Nephron progenitor cell (in vitro differentiated cells): Measurements from ENCODE around the gene MAMDC2.
A peak's percentile ranks its signal among the peaks of the same experiment; 100 is the strongest.

Experiments used
- DNase-seq: peaks from one replicate; pipeline ENCODE4 v3.0.0; 2021
- H3K27ac Mint-ChIP-seq: 2 replicates; pipeline ENCODE4 v1.8.0; 2021; ENCODE audit warnings: mild to moderate bottlenecking, moderate library complexity, mixed read lengths
- H3K27me3 Mint-ChIP-seq: 2 replicates; pipeline ENCODE4 v1.8.0; 2021; ENCODE audit warnings: mild to moderate bottlenecking, low read depth, mixed read lengths; ENCODE audit not compliant: poor library complexity
- H3K36me3 Mint-ChIP-seq: 2 replicates; pipeline ENCODE4 v1.8.0; 2021; ENCODE audit warnings: low read depth, mixed read lengths
- H3K4me1 Mint-ChIP-seq: 2 replicates; pipeline ENCODE4 v1.8.0; 2021; ENCODE audit warnings: mixed read lengths
- H3K4me3 Mint-ChIP-seq: 2 replicates; pipeline ENCODE4 v1.8.0; 2021; ENCODE audit warnings: mild to moderate bottlenecking, moderate library complexity, mixed read lengths
- H3K9me3 Mint-ChIP-seq: 2 replicates; pipeline ENCODE4 v1.8.0; 2021; ENCODE audit warnings: mild to moderate bottlenecking, moderate library complexity, mixed read lengths
- CTCF ChIP-seq: fragments of 200-600 bp; sonication (generic); IDR thresholded peaks from 2 replicates; pipeline ENCODE4 v1.5.0; 2021; ENCODE audit warnings: antibody characterized with exemption

Gene MAMDC2

GRCh38 chr9:70043689-70044489 is at the start of gene MAMDC2:
MAMDC2 (plus strand) TSS chr9:70043848; CDS start chr9:70044198, 350 bp downstream.
- Mint-ChIP-seq H3K9me3 (no peaks in the 10 kb centered on the region), H3K27me3 (peaks cover 42% of the 10 kb centered on the region), H3K4me3 (peak within 1 kb of the TSS; percentile 86), H3K36me3 (no peaks in the 10 kb centered on the region), H3K27ac (no peak within 1 kb of the TSS), H3K4me1 (peaks cover 36% of the 10 kb centered on the region)
- TF ChIP-seq CTCF = no peak
- peak; percentile 61 for DNase-seq

GRCh38 chr9:69995846-69996245 is 47.8 kb upstream of the MAMDC2 start:
- no peak for DNase-seq
- H3K4me3 Mint-ChIP-seq = no peak overlapping the region
- H3K9me3 Mint-ChIP-seq = no peaks in the 10 kb centered on the region
- peaks cover 5% of the 10 kb centered on the region for H3K27me3 Mint-ChIP-seq
- no peak overlapping the region for H3K27ac Mint-ChIP-seq
- no peaks in the 10 kb centered on the region for H3K36me3 Mint-ChIP-seq
- H3K4me1 Mint-ChIP-seq = no peaks in the 10 kb centered on the region
- no peak for TF ChIP-seq CTCF

- peaks cover 4% of the 10 kb centered on the region for H3K27me3 Mint-ChIP-seq
- no peak overlapping the region for H3K4me3 Mint-ChIP-seq
- H3K27ac Mint-ChIP-seq = no peak overlapping the region
- H3K4me1 Mint-ChIP-seq = no peaks in the 10 kb centered on the region
- DNase-seq = no peak
- no peaks in the 10 kb centered on the region for H3K36me3 Mint-ChIP-seq
- no peaks in the 10 kb centered on the region for H3K9me3 Mint-ChIP-seq
- TF ChIP-seq CTCF = no peak
Measured at GRCh38 chr9:69996967-69997366, 46.7 kb upstream of the MAMDC2 start.

- no peaks in the 10 kb centered on the region for H3K4me1 Mint-ChIP-seq
- peaks cover 2% of the 10 kb centered on the region for H3K27me3 Mint-ChIP-seq
- no peak for TF ChIP-seq CTCF
- no peak overlapping the region for H3K27ac Mint-ChIP-seq
- H3K4me3 Mint-ChIP-seq = no peak overlapping the region
- DNase-seq = no peak
- H3K36me3 Mint-ChIP-seq = no peaks in the 10 kb centered on the region
- no peaks in the 10 kb centered on the region for H3K9me3 Mint-ChIP-seq
Measured at GRCh38 chr9:69997524-69997923, 46.1 kb upstream of the MAMDC2 start.

- TF ChIP-seq CTCF = no peak
- no peak overlapping the region for H3K27ac Mint-ChIP-seq
- H3K27me3 Mint-ChIP-seq = peaks cover 2% of the 10 kb centered on the region
- H3K36me3 Mint-ChIP-seq = no peaks in the 10 kb centered on the region
- H3K4me3 Mint-ChIP-seq = no peak overlapping the region
- H3K4me1 Mint-ChIP-seq = no peaks in the 10 kb centered on the region
- H3K9me3 Mint-ChIP-seq = no peaks in the 10 kb centered on the region
- DNase-seq = no peak
Measured at GRCh38 chr9:69999315-69999714, 44.3 kb upstream of the MAMDC2 start.

GRCh38 chr9:70000469-70000868 is 43.2 kb upstream of the MAMDC2 start:
- no peak overlapping the region for H3K27ac Mint-ChIP-seq
- no peak for DNase-seq

More at GRCh38 chr9:70000469-70000868, 43.2 kb upstream of the MAMDC2 start:
- Mint-ChIP-seq H3K4me3 (no peak overlapping the region), H3K36me3 (no peaks in the 10 kb centered on the region), H3K27me3 (peaks cover 2% of the 10 kb centered on the region), H3K4me1 (peaks cover under 1% of the 10 kb centered on the region), H3K9me3 (no peaks in the 10 kb centered on the region)
- TF ChIP-seq CTCF = no peak
